Rectal smooth muscle tissue (tissue), 1 donor: ENCODE measurements around the gene PEX11B.

Source experiments
- H3K27ac ChIP-seq: one replicate; pipeline ENCODE4 v1.7.0; 2013; ENCODE audit warnings: low read depth, low read length, inconsistent platforms
- H3K27me3 ChIP-seq: one replicate; pipeline ENCODE4 v1.7.0; 2013; ENCODE audit warnings: low read length; ENCODE audit not compliant: control insufficient read depth, insufficient read depth
- H3K36me3 ChIP-seq: one replicate; pipeline ENCODE4 v1.7.0; 2013; ENCODE audit warnings: low read length; ENCODE audit not compliant: control insufficient read depth, insufficient read depth
- H3K4me1 ChIP-seq: one replicate; pipeline ENCODE4 v1.7.0; 2013; ENCODE audit warnings: low read length; ENCODE audit not compliant: control insufficient read depth, insufficient read depth
- H3K4me3 ChIP-seq: one replicate; pipeline ENCODE4 v1.7.0; 2013; ENCODE audit warnings: low read length
- H3K9ac ChIP-seq: one replicate; pipeline ENCODE4 v1.7.0; 2013; ENCODE audit warnings: low read length

Gene PEX11B

DNA sequence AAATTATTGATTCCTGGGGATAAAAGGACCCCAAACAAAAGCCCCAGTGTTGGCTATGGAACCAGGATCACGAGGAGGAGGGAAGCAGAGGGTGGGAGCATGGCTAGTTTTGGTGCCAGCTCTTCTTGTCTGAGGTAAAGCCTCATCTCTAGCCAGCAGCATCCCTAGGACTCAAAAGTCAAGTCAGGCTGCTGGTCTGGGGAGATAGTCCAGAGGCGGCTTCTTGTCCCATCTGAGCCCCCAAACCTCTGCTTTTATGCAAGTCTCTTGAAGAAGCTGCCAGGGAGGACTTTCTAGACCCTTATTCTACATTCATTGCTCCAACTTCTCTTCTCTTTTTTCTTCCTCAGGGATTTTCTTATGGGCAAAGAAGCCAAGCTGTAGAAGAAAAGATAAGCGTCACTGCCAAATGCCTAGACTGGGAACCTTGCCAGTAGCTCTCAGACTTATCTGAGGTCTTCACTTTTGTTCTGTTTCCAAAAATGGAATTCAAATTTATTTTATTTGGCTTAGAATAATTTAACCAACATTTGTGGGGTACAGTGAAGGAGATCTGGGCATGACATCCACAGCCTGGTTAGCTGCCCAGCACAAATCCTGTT, 25.9 kb downstream of the PEX11B start:
- H3K27me3 ChIP-seq = no peaks in the 10 kb centered on the region
- H3K36me3 ChIP-seq = no peaks in the 10 kb centered on the region
- no peak overlapping the region for H3K4me3 ChIP-seq

DNA sequence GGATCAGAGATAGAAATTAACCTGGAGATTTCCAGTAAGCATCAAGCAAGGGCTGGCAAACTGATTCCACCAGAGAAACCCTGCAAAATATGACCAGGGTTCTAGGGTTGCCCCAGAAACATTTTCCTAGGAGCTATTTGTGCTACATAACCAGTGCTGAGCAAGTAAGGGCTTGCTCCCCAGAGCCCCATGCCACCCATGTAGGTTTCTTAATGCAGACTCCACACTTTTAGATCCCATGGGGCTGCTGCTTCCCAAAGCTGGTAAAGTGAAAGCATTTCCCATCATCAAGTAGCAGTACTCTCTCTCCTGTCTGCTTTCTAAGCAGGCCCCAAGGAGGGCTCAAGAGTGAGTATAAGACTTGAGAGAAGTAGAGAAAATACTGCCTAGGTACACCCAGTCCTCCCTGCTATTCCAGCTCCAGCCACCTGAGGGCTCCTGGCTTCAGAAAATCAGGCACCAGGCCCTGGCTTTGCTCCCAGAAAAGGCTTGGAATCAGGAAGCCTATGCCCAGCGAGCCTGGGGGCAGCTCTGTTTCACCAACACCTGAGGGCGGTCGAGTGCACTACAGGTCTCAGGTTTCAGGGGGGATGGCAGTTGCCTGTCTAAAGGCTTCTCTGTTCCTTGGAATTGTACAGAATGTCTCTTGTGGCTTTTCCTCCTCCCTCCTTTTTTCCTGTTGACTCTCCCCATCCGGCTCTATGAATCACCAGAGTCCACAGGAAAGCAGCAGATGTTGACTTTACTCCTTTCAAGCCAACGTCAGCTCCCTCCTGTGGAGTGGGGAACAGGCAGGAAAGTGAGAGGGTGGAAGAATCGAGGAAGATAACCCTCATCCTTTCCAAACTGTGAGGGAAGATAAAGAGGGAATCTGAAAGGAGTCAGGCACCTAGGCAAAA, 26.7 kb downstream of the PEX11B start:
- Histone ChIP-seq H3K4me1 (peaks cover 5% of the 10 kb centered on the region), H3K27ac (peak overlapping the region; percentile 74), H3K9ac (no peak overlapping the region), H3K27me3 (no peaks in the 10 kb centered on the region), H3K36me3 (no peaks in the 10 kb centered on the region), H3K4me3 (peak overlapping the region; percentile 54)

More for the DNA sequence above, 25.9 kb downstream of the PEX11B start:
- no peak overlapping the region for H3K9ac ChIP-seq
- H3K4me1 ChIP-seq = peaks cover 5% of the 10 kb centered on the region
- peak overlapping the region; percentile 74 for H3K27ac ChIP-seq

DNA sequence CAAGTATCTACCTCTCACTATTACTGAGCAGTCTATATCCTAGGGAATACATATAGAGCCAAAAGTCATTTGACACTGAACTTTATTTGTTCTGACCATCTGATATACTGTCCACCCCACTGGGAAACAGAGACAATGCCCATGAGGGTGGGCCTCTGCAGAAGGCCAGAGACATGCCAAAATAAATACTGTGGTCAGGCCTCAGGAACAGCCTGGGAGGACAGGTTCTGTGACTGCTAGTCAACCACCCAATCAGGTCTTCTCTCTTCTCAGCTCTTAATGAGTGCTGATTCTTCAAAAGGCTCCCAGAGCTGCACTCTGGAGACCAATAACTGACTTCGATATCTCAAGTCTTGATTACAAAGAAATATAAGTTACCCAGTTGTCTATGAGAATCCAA, 27.4 kb downstream of the PEX11B start:
- peaks cover 5% of the 10 kb centered on the region for H3K4me1 ChIP-seq
- H3K4me3 ChIP-seq = no peak overlapping the region
- H3K27me3 ChIP-seq = no peaks in the 10 kb centered on the region
- no peaks in the 10 kb centered on the region for H3K36me3 ChIP-seq
- no peak overlapping the region for H3K9ac ChIP-seq
- peak overlapping the region; percentile 74 for H3K27ac ChIP-seq

DNA sequence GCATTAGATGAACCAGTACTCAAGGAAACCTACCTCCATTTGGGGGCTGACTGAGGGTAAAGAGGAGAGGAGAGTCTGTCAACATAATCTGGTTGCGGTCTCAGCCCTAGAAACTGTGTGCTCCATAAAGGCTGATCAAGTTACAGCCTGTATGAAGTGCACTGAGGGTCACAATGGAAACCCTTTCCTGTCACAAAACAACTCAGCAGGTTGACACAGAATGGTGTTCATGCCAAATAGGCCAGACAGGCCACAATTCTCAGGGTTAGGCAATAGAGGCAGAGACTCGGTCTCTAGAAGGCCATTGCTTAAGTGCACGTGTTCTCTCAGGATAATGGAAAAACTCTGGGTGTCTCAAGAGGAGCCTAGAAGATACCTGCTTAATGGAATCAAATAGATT, 28.8 kb downstream of the PEX11B start:
- no peak overlapping the region for H3K27ac ChIP-seq
- H3K27me3 ChIP-seq = no peaks in the 10 kb centered on the region
- no peak overlapping the region for H3K9ac ChIP-seq
- peaks cover 5% of the 10 kb centered on the region for H3K4me1 ChIP-seq
- no peak overlapping the region for H3K4me3 ChIP-seq
- H3K36me3 ChIP-seq = no peaks in the 10 kb centered on the region

DNA sequence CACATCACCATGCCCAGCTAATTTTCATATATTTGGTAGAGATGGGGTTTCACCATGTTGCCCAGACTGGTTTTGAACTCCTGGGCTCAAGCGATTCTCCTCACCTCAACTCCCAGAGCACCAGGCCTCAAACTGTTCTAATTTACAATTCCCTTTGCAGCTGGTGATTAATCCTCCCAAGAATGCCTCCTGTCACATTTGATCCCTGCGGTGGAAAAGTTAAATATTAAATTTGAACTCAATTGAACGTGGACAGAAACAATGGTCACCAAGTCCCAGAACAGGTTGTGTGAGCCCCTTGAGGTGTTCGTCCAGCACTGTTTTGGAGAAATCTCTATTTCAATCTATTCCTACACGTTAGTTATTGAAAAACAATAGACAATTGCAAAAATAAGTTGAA, 30.9 kb downstream of the PEX11B start:
- Histone ChIP-seq H3K9ac (no peak overlapping the region), H3K36me3 (no peaks in the 10 kb centered on the region), H3K4me1 (peaks cover 5% of the 10 kb centered on the region), H3K4me3 (no peak overlapping the region), H3K27me3 (no peaks in the 10 kb centered on the region), H3K27ac (no peak overlapping the region)

DNA sequence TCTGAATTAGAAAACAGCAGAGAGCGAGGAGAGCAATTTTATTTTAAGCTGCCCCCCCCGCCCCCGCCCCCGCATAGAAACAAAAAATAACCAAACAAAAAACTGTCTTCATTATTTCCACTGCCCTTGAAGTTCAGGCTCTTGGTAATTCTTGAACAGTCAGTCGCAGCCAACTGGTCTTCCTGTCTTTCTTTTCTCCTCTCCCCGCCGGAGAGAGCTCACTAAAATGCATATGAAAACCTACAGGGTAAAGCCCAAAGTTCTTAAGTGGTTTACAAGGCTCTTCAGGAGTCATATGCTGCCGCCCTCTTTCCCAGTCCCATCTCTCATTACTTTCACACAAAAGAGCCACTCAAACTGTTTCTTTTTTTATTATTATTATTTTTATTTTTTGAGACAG, 31.7 kb downstream of the PEX11B start:
- H3K27ac ChIP-seq = no peak overlapping the region

DNA sequence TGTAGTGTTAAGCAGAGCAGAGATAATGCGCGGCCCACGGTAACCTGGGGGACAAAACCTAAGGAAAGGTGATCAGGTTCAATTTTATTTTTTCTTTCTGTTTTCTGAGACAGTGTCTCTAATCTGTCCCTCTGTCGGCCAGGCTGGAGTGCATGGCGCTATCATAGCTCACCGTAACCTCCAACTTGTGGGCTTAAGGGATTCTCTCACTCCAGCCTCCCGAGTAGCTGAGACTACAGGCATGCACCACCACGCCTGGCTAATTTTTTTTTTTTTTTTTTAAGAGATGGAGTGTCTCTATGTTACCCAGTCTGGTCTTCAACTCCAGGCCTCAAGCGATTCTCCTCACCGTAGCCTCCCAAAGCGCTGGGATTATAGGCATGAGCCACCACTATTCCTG, 32.1 kb downstream of the PEX11B start:
- H3K27me3 ChIP-seq = no peaks in the 10 kb centered on the region
- H3K27ac ChIP-seq = no peak overlapping the region
- H3K9ac ChIP-seq = no peak overlapping the region
- peak overlapping the region; percentile 64 for H3K4me3 ChIP-seq
- H3K36me3 ChIP-seq = no peaks in the 10 kb centered on the region
- no peaks in the 10 kb centered on the region for H3K4me1 ChIP-seq

More for the DNA sequence above, 31.7 kb downstream of the PEX11B start:
- Histone ChIP-seq H3K36me3 (no peaks in the 10 kb centered on the region), H3K4me1 (no peaks in the 10 kb centered on the region), H3K27me3 (no peaks in the 10 kb centered on the region), H3K4me3 (no peak overlapping the region), H3K9ac (no peak overlapping the region)

DNA sequence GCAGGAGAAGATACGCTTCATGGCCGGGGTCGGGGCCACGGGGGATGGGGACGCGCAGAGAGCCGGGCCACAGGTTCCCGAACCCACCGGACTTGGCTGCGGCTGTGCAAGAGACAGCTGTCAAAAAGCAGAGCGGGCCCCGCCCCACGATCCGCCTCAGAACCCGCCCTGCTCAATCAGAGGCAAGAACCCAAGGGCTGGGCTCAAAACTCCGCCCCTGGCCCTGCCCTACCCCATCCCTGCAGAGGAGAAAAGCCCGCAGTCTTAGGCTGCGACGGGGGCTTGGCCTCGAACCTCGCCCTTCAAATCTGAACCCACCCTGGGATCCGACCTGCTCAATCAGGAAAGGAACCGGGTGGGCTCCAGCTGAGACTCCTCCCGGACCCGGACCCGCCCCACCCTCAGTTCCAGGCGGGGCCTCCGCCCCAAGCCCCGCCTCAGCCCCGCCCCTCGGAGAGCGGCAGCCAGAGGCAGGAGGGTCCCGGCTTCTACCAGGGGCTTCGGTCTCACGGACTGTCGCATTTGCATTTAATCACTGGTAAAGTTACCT, 32.7 kb downstream of the PEX11B start, which contains the start of gene ANKRD35:
Gene ANKRD35, minus strand, starts transcription at position 129 of the 550 bp plus-strand sequence. Its CDS starts 108 bp downstream, at position 21.
- Histone ChIP-seq H3K36me3 (no peaks in the 10 kb centered on the region), H3K27me3 (no peaks in the 10 kb centered on the region), H3K4me1 (no peaks in the 10 kb centered on the region), H3K27ac (no peak within 1 kb of the TSS), H3K9ac (no peak within 1 kb of the TSS), H3K4me3 (peak within 1 kb of the TSS; percentile 64)

DNA sequence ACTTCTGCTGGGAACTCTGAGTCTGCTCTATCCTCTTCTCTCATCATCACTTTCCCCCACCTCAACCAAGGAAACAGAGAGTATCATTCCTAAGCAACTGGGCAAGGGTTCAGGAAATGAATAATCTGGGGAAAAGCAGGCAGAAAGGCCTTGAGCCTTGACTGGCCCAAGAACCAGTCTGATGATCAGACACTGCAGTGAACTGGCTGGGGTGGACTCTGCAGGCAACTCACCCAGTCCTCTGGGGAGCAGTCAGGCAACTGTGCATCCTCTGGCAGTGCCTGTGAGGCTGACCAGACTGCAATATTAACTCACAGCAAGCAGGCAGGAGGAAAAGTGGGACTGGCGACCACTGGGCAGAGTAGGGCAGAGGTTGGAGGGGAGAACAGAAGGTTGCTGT, 33.8 kb downstream of the PEX11B start:
- Histone ChIP-seq H3K27me3 (no peaks in the 10 kb centered on the region), H3K9ac (no peak overlapping the region), H3K4me1 (no peaks in the 10 kb centered on the region), H3K4me3 (no peak overlapping the region), H3K27ac (no peak overlapping the region), H3K36me3 (no peaks in the 10 kb centered on the region)

DNA sequence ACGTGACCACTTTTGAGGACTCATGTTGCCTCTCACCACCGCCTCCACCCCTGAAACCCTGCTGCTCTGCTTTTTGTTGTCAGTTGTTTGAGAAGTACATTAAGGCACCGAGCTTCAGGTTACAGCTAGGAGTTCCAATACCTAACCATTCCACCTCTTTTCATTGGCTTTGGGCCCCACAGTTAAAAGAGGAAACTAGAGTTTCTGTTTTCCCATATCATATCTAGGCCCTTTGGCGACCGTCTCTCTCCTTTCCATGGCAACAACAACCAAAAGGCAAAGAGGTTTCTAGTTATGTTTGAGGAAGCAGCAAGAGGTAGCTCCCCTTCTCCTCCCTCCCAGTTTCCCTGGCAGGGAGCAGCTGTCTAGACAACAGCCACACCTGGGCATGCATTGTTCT, 38.7 kb downstream of the PEX11B start:
- Histone ChIP-seq H3K27ac (no peak overlapping the region), H3K36me3 (no peaks in the 10 kb centered on the region), H3K4me3 (no peak overlapping the region), H3K27me3 (no peaks in the 10 kb centered on the region), H3K4me1 (no peaks in the 10 kb centered on the region), H3K9ac (no peak overlapping the region)

DNA sequence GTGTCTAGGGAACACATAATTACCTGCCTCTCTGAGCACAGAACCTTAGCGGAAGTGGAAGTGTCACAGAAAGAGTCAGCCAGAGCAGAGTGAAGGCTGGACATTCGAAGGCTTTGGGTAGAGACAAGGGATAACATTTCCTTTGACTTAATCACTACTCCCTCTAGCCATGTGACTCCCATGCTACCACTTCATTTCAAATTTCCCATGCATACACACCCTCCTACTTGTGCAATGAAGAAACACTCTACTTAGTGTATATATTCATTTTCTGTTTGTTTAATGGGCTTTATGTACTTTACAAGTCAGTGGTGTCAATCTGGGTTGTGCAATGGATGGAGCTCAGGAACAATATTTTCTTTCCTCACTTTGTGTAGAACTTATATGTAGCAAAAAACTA, 39.8 kb downstream of the PEX11B start:
- no peak overlapping the region for H3K9ac ChIP-seq
- no peak overlapping the region for H3K4me3 ChIP-seq
- H3K36me3 ChIP-seq = no peaks in the 10 kb centered on the region
- no peak overlapping the region for H3K27ac ChIP-seq
- H3K27me3 ChIP-seq = no peaks in the 10 kb centered on the region
- H3K4me1 ChIP-seq = no peaks in the 10 kb centered on the region

DNA sequence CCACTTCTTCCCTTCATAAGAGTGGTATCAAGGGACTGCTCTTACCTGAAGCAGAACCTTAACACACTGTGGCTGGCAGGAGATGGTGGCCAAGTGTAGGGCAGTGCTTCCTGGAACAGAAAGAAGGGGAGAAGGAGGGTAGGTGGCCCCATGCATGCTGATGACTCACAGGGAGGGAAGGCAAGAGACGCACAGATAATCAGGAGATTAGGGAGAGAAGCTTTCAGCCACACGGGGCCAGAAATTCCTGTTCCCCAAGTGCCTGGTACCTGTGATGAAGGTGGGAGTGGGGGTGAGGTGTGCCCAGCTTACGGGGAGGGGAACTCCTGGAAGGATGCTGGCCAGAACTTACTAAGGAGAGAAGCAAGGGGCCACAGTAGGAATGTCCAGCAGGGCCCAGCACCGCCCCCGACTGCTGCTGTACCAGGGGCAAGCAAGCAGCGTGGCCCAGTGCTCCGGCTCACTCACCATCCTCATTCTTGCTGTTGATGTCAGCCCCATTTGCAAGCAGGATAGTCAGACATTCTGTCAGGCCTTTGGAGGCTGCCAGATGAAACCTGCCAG, 40.5 kb downstream of the PEX11B start:
- Histone ChIP-seq H3K27me3 (no peaks in the 10 kb centered on the region), H3K9ac (no peak overlapping the region), H3K4me1 (no peaks in the 10 kb centered on the region), H3K27ac (no peak overlapping the region), H3K36me3 (no peaks in the 10 kb centered on the region), H3K4me3 (no peak overlapping the region)
